SIG-M5 (cell line): ENCODE measurements around the gene ARMC12.

Experiments
- DNase-seq: peaks from one replicate; lab custom pipeline; 2025; lab: John Stamatoyannopoulos, UW

ARMC12 gene

GRCh38 chr6:35775031-35775430, 38.2 kb downstream of the ARMC12 start:
- no peak for DNase-seq

- no peak for DNase-seq
These were observed 39.8 kb downstream of the ARMC12 start, which contains the start of gene CLPSL2 for GRCh38 chr6:35776364-35777215. Gene CLPSL2 (plus strand): TSS chr6:35776598. CDS start chr6:35776619, 21 bp downstream.

- no peak for DNase-seq
These were observed 40.7 kb downstream of the ARMC12 start for GRCh38 chr6:35777356-35778102.

- DNase-seq = no peak
These were observed 41.6 kb downstream of the ARMC12 start for GRCh38 chr6:35778437-35778836.

GRCh38 chr6:35780719-35781118, 43.9 kb downstream of the ARMC12 start, which contains the start of gene CLPSL1:
Gene CLPSL1 (plus strand): TSS chr6:35781019. CDS start chr6:35781111, 92 bp downstream.
- no peak for DNase-seq

GRCh38 chr6:35781290-35781689, 44.5 kb downstream of the ARMC12 start:
- DNase-seq = no peak

- DNase-seq = no peak
These were observed 45.6 kb downstream of the ARMC12 start for GRCh38 chr6:35782424-35782823.

- no peak for DNase-seq
These were observed 47.4 kb downstream of the ARMC12 start for GRCh38 chr6:35784200-35784599.

- no peak for DNase-seq
These were observed 49.4 kb downstream of the ARMC12 start for GRCh38 chr6:35786272-35786671.

- DNase-seq = no peak
These were observed 50.0 kb downstream of the ARMC12 start for GRCh38 chr6:35786810-35787209.

GRCh38 chr6:35787266-35788218, 50.7 kb downstream of the ARMC12 start:
- DNase-seq = no peak

- no peak for DNase-seq
These were observed 51.7 kb downstream of the ARMC12 start for GRCh38 chr6:35788423-35788982.

GRCh38 chr6:35790683-35791082, 53.9 kb downstream of the ARMC12 start:
- no peak for DNase-seq

GRCh38 chr6:35794536-35795452, 58.0 kb downstream of the ARMC12 start:
- DNase-seq = no peak

GRCh38 chr6:35795453-35796071, 58.7 kb downstream of the ARMC12 start:
- no peak for DNase-seq

- DNase-seq = no peak
These were observed 59.4 kb downstream of the ARMC12 start for GRCh38 chr6:35796236-35796635.

GRCh38 chr6:35797837-35798526, 61.1 kb downstream of the ARMC12 start:
- no peak for DNase-seq
